Psoas muscle (tissue), 8 donors: ENCODE measurements around the gene SARDH. TPM values are rescaled to one million over a fixed set of nuclear protein-coding genes. Genes with fewer than 3 reads are reported as not detected.

Experiments used
- ATAC-seq, 4 donors: fragments of 200-7000 bp; cut with Tn5 transposase; one replicate each; pipeline ENCODE4 v1.9.1; 2020; ENCODE audit warnings: moderate library complexity in 3 of 4, mild to moderate bottlenecking in 2 of 4
- DNase-seq, 2 donors: peaks; one replicate each; pipeline ENCODE4 v3.0.0-alpha.2; 2020
- H3K27ac ChIP-seq: fragments of 200-600 bp; one replicate; pipeline ENCODE4 v1.8.0; 2022
- H3K27me3 ChIP-seq, 3 donors: fragments of 200-600 bp in 1 of 3; one replicate each; pipeline versions ENCODE4 v1.6.1 to v1.8.0; 2013 to 2022; ENCODE audit warnings: low read length in 2 of 3, mild to moderate bottlenecking in 2 of 3, moderate library complexity in 1 of 3; ENCODE audit not compliant: insufficient read depth in 3 of 3
- H3K36me3 ChIP-seq, 2 donors: fragments of 200-600 bp in 1 of 2; one replicate each; pipeline versions ENCODE4 v1.6.1 to v1.8.0; 2013 to 2022; ENCODE audit warnings: low read depth in 1 of 2, mild to moderate bottlenecking in 1 of 2, moderate library complexity in 1 of 2; ENCODE audit not compliant: insufficient read depth in 1 of 2
- H3K4me1 ChIP-seq: fragments of 200-600 bp; one replicate; pipeline ENCODE4 v1.8.0; 2022
- H3K4me3 ChIP-seq: fragments of 200-600 bp; one replicate; pipeline ENCODE4 v1.8.0; 2022; ENCODE audit warnings: mild to moderate bottlenecking
- H3K9me3 ChIP-seq: fragments of 200-600 bp; one replicate; pipeline ENCODE4 v1.8.0; 2022
- CTCF ChIP-seq: fragments of 200-600 bp; IDR thresholded peaks from one replicate; pipeline ENCODE4 v1.8.0; 2022; ENCODE audit warnings: antibody characterized with exemption
- WGBS, 3 donors: extraction: QIAGEN DNeasy Blood & Tissue Kit; methylation state at CpG; one replicate each; pipeline versions ENCODE4 v1.1.6 to v1.1.7; 2013; 5-methylcytosine and 5-hydroxymethylcytosine counted together
- intact Hi-C, 2 donors: fragments of 100-400 bp; cut with DNase I; formaldehyde crosslinking; loops; one replicate each; pipeline versions ENCODE4 v1.11.0 to v1.14.2; 2022
- polyA plus RNA-seq, 3 donors: library from polyadenylated mRNA; stranded (reverse); fragments of 200-250 nt; gene quantifications; one replicate each; pipeline ENCODE4 v1.2.3, GENCODE V29; 2013
- total RNA-seq, 4 donors: library from RNA; stranded (reverse); fragmentation: NEBNext Ultra II Directional in 2 of 4; extraction: Animal tissue kit (Norgen Biotek cat#: 25700) in 2 of 4; gene quantifications; one replicate each; pipeline versions ENCODE4 v1.2.1 to v1.2.4, GENCODE V29; 2021 to 2023
- donor health status: healthy with polysubstance abuse.
- donor health status: DM: no; HTN: no; CAD: no; lungs with moderate emphysema.
- donor health status: Bipolar disorder and iron deficiency.
- donor health status: healthy.
- donor health status: DM: yes; HTN: yes; CAD: no.
- donor health status: DM: no; HTN: no; CAD: no.
- donor health status: DM: no; HTN: no; CAD: no.
- donor health status: DM: yes; HTN: yes; CAD: no.

Gene SARDH
- total and polyA plus RNA-seq, 7 donors, result 0.16 to 2.5 (median 0.62) TPM

GRCh38 chr9:133692364-133692985 is 45.7 kb downstream of the SARDH start:
- Histone ChIP-seq H3K27me3 (peaks cover 0 to 8% (median 0%) of the 10 kb centered on the region in 3 donors), H3K36me3 (no peaks in the 10 kb centered on the region), H3K4me1 (no peaks in the 10 kb centered on the region), H3K4me3 (no peak overlapping the region), H3K27ac (no peak overlapping the region), H3K9me3 (no peaks in the 10 kb centered on the region)
- WGBS, 3 donors, result 91 to 94% (median 94%) methylated on average over 25 of the region's 25 CpGs
- ATAC-seq (no peak), DNase-seq (peak; percentile 7 to 29)
- TF ChIP-seq CTCF, result no peak
- intact Hi-C loops, result no loop called here

DNA sequence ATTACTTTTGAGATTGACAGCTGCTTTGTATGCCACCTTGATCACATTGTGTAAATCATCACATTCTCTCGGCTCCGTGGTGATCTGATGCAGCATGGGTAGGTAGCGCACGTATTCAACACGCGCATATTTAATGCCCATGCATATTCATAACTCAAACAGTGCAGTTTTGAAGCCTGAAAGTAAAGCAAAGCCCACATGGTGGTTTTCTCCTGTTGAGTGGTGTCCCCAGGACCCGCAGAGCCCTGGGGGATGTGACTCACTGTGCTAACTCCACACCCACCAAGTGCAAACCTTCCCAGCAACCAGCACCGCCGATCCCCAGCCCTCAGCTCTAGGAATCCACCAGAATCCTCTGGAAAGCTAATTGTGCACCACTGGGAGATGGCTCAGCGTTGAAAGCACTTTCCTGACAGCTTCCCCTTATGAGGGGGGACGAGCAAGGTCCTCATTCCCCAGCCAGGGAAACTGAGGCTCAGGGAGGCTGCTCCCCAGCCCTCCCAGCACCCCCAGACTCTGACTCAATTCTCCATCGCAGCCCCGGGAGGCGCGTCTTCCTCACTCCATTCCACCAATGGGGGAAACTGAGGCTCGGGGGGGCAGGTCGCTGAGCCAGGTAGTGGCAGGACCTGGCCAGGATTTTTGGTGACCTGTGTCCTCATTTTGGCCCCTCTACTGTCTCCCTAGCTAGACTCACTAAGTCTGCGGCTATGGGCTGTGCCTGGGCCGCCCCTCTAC is 46.4 kb downstream of the SARDH start:
- Histone ChIP-seq H3K27ac (no peak overlapping the region), H3K27me3 (peaks cover 0 to 5% (median 0%) of the 10 kb centered on the region in 3 donors), H3K4me1 (no peaks in the 10 kb centered on the region), H3K9me3 (no peaks in the 10 kb centered on the region), H3K36me3 (no peaks in the 10 kb centered on the region), H3K4me3 (no peak overlapping the region)
- intact Hi-C loops, result no loop called here
- peak in 1 of 2 donors; percentile 48 for DNase-seq
- ATAC-seq, result no peak
- WGBS, 3 donors, result 91 to 93% (median 92%) methylated on average over 18 to 19 of the region's 19 CpGs
- TF ChIP-seq CTCF, result no peak

GRCh38 chr9:133691191-133691590 is 47.0 kb downstream of the SARDH start:
- H3K27ac ChIP-seq, result no peak overlapping the region
- TF ChIP-seq CTCF, result no peak
- H3K9me3 ChIP-seq, result no peaks in the 10 kb centered on the region
- intact Hi-C loops, result no loop called here
- no peaks in the 10 kb centered on the region for H3K36me3 ChIP-seq
- DNase-seq (peak; percentile 5 to 40), ATAC-seq (no peak)
- WGBS, 3 donors, result 73 to 89% (median 87%) methylated on average over 4 of the region's 4 CpGs
- no peak overlapping the region for H3K4me3 ChIP-seq
- no peaks in the 10 kb centered on the region for H3K4me1 ChIP-seq
- H3K27me3 ChIP-seq, result no peaks in the 10 kb centered on the region

GRCh38 chr9:133690081-133690561 is 48.0 kb downstream of the SARDH start:
- Histone ChIP-seq H3K9me3 (no peaks in the 10 kb centered on the region), H3K4me3 (no peak overlapping the region), H3K4me1 (no peaks in the 10 kb centered on the region), H3K36me3 (no peaks in the 10 kb centered on the region), H3K27me3 (no peaks in the 10 kb centered on the region), H3K27ac (no peak overlapping the region)
- TF ChIP-seq CTCF, result no peak
- DNase-seq (peak; percentile 2 to 29), ATAC-seq (no peak)
- 91 to 94% (median 93%) methylated on average over 11 of the region's 11 CpGs for WGBS, 3 donors
- intact Hi-C loops, result no loop called here
